ENCODE measurements around the gene CALML4. TPM values are rescaled to one million over a fixed set of nuclear protein-coding genes. Genes with fewer than 3 reads are reported as not detected.
"Not testable (repeated sequence)": the region's sequence is repeated elsewhere in the genome, so short reads cannot be mapped to it uniquely, and the experiment has no call there.

The CALML4 gene
- total RNA-seq, 2 donors from 2014 or later, result 118 to 124 TPM

DNA sequence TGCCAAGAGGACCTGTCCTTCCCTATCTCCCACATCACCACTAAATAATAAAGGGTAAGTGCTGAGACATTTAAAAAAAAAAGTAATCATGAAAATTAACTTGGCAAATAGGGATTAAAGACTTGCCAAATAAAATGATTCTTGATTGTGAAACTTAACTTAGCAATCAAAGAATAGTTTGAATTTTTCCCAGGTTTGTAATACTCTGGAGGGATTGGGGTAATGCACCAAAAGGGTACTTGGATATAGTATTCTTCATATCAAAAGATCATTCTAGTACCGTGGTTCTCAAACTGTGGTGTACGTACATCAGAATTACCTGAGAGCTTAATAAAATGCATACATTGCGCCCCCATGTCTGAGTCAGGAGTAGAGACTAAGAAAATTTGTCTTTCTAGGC is 28.5 kb downstream of the CALML4 start:
- intact Hi-C loops (cut with DNase I, micrococcal nuclease), result no loop called here

DNA sequence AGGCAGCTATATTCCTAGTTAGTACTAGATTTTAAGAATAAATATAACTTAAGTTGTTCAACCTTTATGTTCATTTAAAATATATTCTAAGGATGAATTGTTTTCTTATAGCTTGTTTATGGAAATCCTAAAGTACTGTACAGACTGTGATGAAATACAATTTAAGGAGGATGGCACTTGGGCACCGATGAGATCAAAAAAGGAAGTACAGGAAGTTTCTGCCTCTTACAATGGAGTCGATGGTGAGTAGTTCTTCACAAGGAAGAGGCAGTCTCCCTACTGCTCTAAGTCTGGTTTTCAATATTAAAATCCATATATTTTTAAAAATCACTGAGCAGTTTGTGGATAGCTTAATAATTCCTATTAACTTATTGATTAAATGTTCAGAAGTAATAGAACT is 29.6 kb downstream of the CALML4 start:
- ATAC-seq (no peak), DNase-seq (no peak)
- intact Hi-C loops (cut with DNase I, micrococcal nuclease), result no loop called here

More for the DNA sequence above, 28.5 kb downstream of the CALML4 start:
- DNase-seq (no peak), ATAC-seq (no peak)

DNA sequence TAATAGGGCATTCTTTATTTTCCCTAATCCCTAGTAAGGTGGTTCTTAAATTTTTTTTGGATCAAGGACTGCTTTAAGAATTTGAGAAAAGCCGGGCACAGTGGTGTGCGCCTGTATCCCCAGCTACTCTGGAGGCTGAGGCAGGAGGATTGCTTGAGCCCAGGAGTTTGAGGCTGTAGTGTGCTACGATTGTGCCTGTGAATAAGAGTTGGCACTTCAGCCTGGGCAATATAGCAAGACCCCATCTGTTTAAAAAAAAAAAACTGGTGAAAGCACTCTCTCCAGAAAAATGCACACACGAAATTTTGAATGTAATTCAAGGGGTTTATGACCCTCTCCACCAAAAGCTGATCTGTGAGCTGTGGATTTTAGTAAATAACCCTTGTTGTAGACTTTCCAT is 32.0 kb downstream of the CALML4 start:
- ATAC-seq, result no peak
- intact Hi-C loops (cut with DNase I, micrococcal nuclease), result no loop called here

DNA sequence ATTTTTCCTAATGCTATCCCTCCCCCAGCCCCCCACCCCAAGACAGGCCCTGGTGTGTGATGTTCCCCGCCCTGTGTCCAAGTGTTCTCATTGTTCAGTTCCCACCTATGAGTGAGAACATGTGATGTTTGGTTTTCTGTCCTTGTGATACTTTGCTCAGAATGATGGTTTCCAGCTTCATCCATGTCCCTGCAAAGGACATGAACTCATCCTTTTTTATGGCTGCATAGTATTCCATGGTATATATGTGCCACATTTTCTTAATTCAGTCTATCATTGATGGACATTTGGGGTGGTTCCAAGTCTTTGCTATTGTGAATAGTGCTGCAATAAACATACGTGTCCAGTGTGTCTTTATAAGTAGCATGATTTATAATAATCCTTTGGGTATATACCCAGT is 33.1 kb downstream of the CALML4 start:
- intact Hi-C loops (cut with DNase I, micrococcal nuclease); ATAC-seq; DNase-seq: not testable (repeated sequence)

More for the DNA sequence above, 32.0 kb downstream of the CALML4 start:
- no peak for DNase-seq

DNA sequence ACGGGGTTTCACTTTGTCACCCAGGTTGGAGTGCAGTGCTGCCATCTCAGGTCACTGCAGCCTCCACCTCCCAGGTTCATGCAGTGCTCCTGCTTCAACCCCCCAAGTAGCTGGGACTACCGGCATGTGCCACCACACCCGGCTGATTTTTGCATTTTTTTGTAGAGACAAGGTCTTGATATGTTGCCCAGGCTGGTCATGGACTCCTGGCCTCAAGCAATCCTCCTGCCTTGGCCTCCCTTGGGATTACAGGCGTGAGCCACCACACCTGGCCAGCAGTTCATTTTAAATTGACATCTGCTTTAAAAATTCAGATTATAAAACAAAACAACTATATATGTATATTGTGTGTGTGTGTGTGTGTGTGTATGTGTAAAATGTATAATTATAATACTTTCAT is 38.3 kb downstream of the CALML4 start:
- DNase-seq (no peak), ATAC-seq (no peak)
- intact Hi-C loops (cut with DNase I, micrococcal nuclease), result no loop called here

DNA sequence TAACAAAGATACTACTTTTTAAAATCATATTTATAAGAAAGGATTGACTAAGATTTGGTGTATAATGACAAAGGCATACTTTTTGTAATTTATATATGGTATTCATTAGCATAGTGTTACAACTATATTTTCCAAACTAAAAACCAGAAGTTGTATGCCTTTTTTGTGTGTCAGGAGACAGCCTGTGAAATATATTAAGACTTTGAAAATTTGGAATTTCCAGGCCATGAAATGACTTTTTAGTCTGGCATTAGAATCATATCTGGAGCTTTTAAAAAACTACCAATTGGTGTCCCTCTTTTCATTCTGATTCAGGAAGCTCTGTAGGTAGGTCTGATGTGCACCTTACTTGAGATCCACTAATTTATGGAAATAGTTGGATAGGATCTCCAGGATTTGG is 41.9 kb downstream of the CALML4 start:
- intact Hi-C loops (cut with DNase I, micrococcal nuclease), result no loop called here
- ATAC-seq, result no peak
- no peak for DNase-seq

DNA sequence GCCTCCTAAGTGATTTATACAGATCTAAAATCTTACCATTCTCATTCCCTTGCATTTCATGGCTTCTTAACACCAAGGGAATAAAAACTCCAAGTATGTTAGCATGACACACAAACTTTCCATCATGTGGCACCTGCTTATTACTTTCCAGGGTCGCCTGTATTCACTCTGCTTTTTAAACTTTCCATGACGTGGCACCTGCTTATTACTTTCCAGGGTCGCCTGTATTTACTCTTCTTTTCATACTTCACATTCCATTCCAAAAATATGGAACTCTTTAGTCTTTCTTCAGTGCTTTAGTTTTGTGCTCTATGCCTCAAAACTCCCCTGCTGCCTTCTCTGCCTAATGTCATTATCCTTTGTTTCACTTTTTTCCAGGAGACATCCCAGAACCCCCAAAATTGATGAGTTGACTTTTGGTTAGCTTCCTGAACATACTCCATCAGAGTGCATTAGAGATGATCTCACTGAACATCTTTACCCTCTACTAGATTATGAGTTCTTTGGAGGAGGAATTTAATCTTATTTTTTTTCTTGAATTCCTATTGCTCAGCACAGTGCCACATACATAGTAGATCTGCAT is 47.0 kb downstream of the CALML4 start:
- intact Hi-C loops (cut with DNase I, micrococcal nuclease), result loop anchor here in 1 of 2 donors (5.0 kb wide), 1 partner anchor 296 kb away; no protein-coding TSS in a partner anchor
- ATAC-seq (no peak), DNase-seq (no peak)

DNA sequence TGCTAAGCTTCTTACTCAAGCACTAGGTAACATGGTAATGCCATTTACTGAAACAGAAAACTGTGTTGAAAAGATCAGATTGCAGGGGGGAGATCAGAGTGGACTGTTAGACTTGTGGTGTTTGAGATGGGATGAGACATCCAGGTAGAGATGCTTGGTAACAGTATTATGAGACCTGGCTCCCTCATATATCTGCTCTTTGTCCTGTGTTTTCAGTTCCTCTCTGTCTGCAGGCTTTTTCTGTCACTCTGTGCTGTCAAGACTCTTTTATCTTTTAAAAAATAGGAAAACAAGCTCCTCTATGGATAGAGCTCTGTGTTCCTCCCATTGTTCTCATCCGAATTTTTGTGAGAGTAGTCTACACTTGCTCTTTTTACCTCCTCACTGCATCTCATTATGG is 48.1 kb downstream of the CALML4 start:
- ATAC-seq (no peak), DNase-seq (no peak)
- intact Hi-C loops (cut with DNase I, micrococcal nuclease), result loop anchor here in 1 of 2 donors (5.0 kb wide), 1 partner anchor 295 kb away; no protein-coding TSS in a partner anchor

DNA sequence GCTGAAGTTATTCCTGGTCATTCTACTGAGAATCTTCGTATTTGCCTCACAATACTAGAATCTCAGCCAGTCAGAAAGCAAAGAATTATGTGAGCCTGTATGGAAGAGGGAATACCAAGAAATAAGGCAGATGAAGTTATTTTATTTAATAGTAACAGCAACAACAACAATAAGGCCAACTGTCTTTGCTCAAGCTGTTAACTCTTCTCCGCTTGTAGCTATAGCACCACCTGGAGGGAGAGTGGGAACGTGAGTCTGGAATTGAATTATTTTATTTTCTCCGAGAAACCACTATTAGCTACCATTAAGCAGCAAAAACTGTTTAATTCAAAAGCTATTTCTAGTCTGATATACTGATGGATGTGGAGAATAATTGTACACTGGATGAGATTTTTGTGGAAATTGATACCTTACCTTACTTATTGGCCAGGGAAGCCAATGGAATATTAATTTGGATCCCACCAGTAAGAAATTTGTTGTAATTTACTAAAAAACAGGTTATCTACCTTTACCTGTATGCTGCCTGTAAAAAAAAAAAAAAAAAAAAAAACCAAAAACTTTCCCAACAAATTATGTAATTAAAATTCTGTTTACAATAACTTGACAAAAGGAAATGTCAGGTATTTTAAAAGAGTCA is 50.1 kb downstream of the CALML4 start:
- peak in 1 of 2 donors; percentile 39 for DNase-seq
- peak; percentile 75 for ATAC-seq
- intact Hi-C loops (cut with DNase I, micrococcal nuclease), result loop anchor here in 1 of 2 donors (5.0 kb wide), 1 partner anchor 293 kb away; no protein-coding TSS in a partner anchor

DNA sequence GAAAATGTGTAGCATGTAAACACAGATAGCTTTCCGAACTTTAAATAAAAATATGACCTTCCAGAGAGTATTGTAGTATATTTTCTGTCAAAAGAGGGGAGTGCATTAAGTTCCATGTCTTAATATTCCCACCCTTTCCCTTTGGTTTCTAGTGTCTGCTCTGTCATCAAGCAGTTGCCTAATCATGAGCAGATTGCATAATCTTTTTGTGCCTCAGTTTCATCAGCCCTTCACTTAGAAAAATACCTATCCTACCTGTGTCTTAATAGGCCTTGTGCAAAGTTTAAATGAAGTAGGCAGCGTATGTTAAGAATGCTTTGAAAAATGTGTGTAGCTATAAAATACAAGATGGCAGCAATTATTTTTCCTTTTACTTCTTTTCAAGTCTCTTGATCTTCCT is 52.8 kb downstream of the CALML4 start:
- intact Hi-C loops (cut with DNase I, micrococcal nuclease), result no loop called here
- ATAC-seq, result no peak
- no peak for DNase-seq

DNA sequence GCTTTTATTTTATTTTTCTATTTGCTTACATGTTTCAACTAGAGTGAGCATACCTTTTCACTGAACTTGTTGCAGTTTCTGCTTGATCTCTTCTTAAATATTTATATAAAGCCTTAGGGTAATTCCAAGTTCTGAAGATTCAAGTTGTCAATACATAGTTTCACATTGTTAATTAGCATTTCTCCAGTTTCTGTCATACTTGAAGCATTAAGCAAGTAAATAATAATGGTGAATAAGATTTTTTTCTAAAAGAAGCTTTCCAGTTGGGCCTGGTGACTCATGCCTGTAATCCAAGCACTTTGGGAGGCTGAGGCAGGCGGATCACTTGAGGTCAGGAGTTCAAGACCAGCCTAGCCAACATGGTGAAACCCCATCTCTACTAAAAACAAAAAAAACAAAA is 53.9 kb downstream of the CALML4 start:
- ATAC-seq, result no peak
- no peak for DNase-seq
- intact Hi-C loops (cut with DNase I, micrococcal nuclease), result no loop called here

DNA sequence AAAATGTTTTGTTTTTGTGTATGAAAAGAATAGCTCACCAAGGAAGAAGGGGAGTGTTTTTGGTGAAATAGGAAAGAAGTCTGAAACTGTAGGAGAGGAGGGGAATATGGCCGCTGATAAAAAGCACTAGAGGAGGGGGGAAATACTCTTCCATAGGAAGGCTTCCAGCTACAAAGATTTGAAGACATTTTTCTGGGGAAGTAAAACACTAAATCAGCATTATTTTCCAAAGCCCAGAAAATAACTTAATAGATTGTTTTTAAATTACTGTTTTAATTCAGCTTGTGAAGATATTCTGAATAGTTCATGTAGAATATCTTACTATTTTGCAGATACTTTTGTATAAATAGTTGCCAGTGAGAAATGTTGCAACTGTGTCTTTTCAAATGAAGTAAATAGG is 54.9 kb downstream of the CALML4 start:
- ATAC-seq, result no peak
- intact Hi-C loops (cut with DNase I, micrococcal nuclease), result no loop called here
- no peak for DNase-seq

DNA sequence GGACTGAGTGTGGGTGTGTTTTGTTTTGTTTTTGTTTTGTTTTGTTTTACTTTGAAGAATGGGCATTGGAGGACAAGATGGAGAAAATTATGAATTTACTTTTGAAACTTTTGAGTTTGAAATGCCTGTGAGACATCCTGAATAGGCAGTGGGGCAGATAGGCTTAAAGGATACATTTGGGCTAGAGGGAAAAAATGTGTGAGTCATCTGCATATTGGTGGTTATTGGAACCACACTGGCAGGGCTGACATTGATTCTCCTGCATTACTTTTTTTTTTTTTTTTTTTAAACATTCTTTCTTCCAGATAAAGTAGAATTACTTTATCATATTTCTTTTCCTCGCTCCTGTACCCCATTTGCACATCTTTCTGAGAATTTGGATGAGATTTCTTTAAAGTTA is 56.1 kb downstream of the CALML4 start:
- intact Hi-C loops (cut with DNase I, micrococcal nuclease), result no loop called here
- ATAC-seq (no peak), DNase-seq (no peak)

DNA sequence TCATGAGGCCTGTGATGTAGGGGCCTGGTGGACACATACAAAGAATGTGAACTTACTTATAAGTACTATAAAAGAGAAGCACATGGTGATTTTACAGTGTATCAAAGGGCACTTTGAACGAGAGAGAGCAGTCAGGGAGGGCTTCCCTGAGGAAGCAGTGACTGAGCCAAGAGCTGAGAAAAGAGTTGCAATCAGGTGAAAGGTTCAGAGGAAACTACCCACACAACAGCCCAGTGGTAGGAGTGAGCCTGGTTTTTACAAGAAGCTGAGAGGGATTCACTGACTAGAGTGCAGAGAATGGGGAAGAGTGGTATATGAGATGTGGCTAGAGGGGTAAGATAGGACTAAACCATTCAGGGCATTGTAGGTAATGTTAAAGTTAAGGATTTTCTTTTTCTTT is 57.1 kb downstream of the CALML4 start:
- DNase-seq (no peak), ATAC-seq (peak; percentile 92)
- intact Hi-C loops (cut with DNase I, micrococcal nuclease), result no loop called here

DNA sequence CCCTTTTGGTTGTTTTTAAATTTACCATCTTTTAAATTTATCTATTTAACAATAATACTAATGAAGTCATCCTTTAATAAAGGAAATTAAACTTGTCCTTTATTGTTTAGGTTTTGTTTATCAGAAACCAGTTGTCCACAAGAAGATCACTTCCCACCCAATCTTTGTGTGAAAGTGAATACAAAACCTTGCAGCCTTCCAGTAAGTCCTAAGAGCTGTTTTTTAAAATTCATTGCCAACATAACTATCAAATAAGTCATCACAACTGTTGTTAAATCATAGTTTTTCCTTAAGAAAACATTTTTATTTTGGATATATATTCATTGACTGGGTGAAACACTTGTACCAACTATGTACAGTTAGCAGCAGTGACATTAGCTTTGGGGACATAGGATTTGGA is 59.4 kb downstream of the CALML4 start:
- intact Hi-C loops (cut with DNase I, micrococcal nuclease), result no loop called here
- DNase-seq, result no peak
- no peak for ATAC-seq

DNA sequence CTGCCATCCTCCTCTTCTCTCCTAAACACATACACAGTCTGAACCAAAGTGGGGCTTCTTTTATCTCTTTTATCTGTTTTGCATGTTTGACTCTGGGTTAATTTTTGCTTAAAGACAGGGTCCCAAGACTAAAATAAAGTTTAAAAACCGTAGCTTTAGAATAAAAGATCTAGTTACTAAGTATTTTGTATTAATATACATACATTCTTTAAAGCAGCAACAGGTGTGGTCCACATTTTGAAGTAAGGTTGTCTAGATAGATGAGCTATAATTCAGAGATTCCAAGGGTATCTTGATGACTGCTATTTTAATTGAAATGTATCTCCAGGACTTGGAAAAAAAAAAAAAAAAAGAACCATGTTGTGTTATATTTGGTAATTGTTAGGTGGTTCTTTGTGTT is 61.3 kb downstream of the CALML4 start:
- intact Hi-C loops (cut with DNase I, micrococcal nuclease), result no loop called here
- no peak for DNase-seq
- no peak for ATAC-seq

DNA sequence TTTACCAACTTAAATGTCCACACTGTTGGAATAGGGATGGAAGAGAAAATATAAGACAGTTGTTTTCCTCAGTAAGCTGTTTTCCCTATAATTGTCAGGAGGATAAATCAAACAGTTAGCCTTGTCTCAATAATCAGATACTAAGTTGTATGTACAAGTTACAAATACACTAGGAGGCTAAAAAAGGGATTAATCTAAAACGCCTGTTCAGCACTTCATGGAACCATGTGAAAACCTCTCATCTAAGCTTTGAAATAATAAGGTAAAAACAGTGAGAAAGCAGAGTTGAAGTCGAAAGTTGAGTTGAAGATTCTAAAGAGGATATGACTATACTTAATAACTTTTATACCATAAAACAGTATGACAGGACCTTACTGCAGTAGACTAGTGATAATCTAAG is 62.0 kb downstream of the CALML4 start:
- intact Hi-C loops (cut with DNase I, micrococcal nuclease), result no loop called here
- DNase-seq, result no peak
- no peak for ATAC-seq

All from left colon (tissue), 2 donors.